Kidney epithelial cell (primary cell): ENCODE results near the gene BMPER. TPM values are rescaled to one million over a fixed set of nuclear protein-coding genes. Genes with fewer than 3 reads are reported as not detected.

Experiments used
- DNase-seq: peaks from one replicate; pipeline ENCODE4 v3.0.0-alpha.2; 2010; ENCODE audit warnings: low read depth
- H3K27me3 ChIP-seq: 2 replicates; pipeline ENCODE4 v1.6.0; 2011; ENCODE audit warnings: low read length; ENCODE audit not compliant: control insufficient read depth, insufficient read depth
- H3K36me3 ChIP-seq: 2 replicates; pipeline ENCODE4 v1.5.1; 2011; ENCODE audit warnings: low read length; ENCODE audit not compliant: control insufficient read depth, insufficient read depth
- H3K4me3 ChIP-seq: 2 replicates; pipeline ENCODE4 v1.5.1; 2011; ENCODE audit warnings: low read depth, mild to moderate bottlenecking, control low read depth, low read length
- total RNA-seq: library from RNA; depleted of rRNA; stranded (reverse); fragments of >200 nt; gene quantifications from 2 replicates; pipeline ENCODE4 v1.2.3, GENCODE V29; 2015
- TF ChIP-seq, protein P1 (sequence below): IDR thresholded peaks from 2 replicates; pipeline ENCODE4 v1.5.1; 2011; ENCODE audit warnings: mild to moderate bottlenecking, moderate library complexity, low read length, control low read depth, inconsistent platforms; ENCODE audit not compliant: insufficient read depth, poor library complexity, severe bottlenecking

BMPER gene
- total RNA-seq, 1 donor from 2014 or later: 0.04 TPM

DNA sequence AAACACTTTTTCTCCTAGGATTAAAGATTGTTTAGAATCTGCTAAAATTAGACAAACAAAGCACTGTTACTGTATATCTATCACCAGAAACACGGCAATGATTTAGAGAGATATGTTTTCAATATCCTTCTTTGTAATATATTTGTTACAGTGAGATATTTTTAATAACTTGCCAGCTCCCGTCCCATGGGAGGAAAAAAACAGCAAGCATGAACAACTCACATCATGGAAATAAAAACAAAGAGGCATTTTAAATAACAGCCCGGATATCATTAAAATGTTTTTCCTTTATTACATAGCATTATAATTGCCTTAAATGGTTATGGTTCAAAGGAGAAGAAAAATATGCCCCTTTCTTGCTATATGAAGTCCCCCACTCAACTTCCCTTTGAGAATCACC, 272.1 kb downstream of the BMPER start:
- no peak overlapping the region for H3K4me3 ChIP-seq
- no peak for DNase-seq
- TF ChIP-seq, protein P1, sequence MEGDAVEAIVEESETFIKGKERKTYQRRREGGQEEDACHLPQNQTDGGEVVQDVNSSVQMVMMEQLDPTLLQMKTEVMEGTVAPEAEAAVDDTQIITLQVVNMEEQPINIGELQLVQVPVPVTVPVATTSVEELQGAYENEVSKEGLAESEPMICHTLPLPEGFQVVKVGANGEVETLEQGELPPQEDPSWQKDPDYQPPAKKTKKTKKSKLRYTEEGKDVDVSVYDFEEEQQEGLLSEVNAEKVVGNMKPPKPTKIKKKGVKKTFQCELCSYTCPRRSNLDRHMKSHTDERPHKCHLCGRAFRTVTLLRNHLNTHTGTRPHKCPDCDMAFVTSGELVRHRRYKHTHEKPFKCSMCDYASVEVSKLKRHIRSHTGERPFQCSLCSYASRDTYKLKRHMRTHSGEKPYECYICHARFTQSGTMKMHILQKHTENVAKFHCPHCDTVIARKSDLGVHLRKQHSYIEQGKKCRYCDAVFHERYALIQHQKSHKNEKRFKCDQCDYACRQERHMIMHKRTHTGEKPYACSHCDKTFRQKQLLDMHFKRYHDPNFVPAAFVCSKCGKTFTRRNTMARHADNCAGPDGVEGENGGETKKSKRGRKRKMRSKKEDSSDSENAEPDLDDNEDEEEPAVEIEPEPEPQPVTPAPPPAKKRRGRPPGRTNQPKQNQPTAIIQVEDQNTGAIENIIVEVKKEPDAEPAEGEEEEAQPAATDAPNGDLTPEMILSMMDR: no peak
- H3K27me3 ChIP-seq: no peaks in the 10 kb centered on the region
- no peaks in the 10 kb centered on the region for H3K36me3 ChIP-seq

GRCh38 chr7:34181271-34181958, 276.1 kb downstream of the BMPER start:
- Histone ChIP-seq H3K36me3 (no peaks in the 10 kb centered on the region), H3K27me3 (no peaks in the 10 kb centered on the region), H3K4me3 (no peak overlapping the region)
- DNase-seq: no peak
- TF ChIP-seq, protein P1: no peak

GRCh38 chr7:34184466-34184865, 279.1 kb downstream of the BMPER start:
- Histone ChIP-seq H3K4me3 (no peak overlapping the region), H3K27me3 (no peaks in the 10 kb centered on the region), H3K36me3 (no peaks in the 10 kb centered on the region)
- TF ChIP-seq, protein P1: no peak
- DNase-seq: no peak

GRCh38 chr7:34187798-34188307, 282.5 kb downstream of the BMPER start:
- no peak for DNase-seq
- H3K27me3 ChIP-seq: no peaks in the 10 kb centered on the region
- H3K4me3 ChIP-seq: no peak overlapping the region
- TF ChIP-seq, protein P1: no peak
- no peaks in the 10 kb centered on the region for H3K36me3 ChIP-seq

DNA sequence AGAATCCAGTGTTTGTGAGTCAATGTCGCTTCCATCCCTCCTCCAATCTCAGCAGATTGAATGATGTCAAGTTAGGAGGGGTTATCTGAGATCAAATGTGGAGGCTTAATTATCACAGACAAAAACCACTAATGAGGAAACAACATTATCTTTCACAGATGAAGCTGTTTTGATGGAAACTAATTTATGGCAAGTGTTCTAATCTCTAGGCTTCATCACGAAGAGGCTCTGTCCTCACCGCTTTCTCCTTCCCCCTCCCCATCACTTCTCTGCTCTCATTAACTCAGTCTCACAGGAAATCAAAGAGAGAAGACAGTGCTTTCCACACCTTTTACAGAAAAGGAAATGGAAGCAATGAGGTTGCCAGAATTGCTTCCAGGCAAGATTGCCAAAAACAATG, 283.7 kb downstream of the BMPER start:
- no peak for DNase-seq
- TF ChIP-seq, protein P1: no peak
- H3K36me3 ChIP-seq: no peaks in the 10 kb centered on the region

DNA sequence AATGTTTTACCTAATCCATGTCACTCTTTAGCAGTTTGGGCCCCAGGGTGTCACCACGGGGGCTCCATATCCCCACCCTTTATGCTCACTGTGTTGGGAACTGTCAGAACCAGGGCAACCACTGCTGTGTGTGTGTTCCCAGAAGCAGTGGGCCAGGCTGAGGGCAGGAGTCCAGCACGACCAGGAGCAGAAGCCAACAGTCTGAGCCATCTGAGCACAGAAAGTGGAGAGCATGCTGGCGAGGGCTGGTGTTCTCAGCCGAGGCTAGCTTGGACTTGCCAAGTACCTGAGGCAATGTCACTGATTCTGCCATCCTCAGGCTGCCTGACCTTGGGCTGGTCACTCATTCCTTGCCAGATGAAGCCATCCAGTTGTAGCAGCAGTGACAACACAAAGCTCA, 285.0 kb downstream of the BMPER start:
- TF ChIP-seq, protein P1: no peak
- DNase-seq: no peak
- no peaks in the 10 kb centered on the region for H3K27me3 ChIP-seq
- H3K4me3 ChIP-seq: no peak overlapping the region
- no peaks in the 10 kb centered on the region for H3K36me3 ChIP-seq

More for the DNA sequence above, 283.7 kb downstream of the BMPER start:
- no peak overlapping the region for H3K4me3 ChIP-seq
- H3K27me3 ChIP-seq: no peaks in the 10 kb centered on the region
